Measurements from ENCODE around the gene DCXR. TPM values are rescaled to one million over a fixed set of nuclear protein-coding genes. Genes with fewer than 3 reads are reported as not detected.

Gene DCXR
- total RNA-seq, 4 donors from 2014 or later = 89.1 to 162 (median 135) TPM

GRCh38 chr17:82056729-82057621 lies 19.5 kb upstream of the DCXR start:
- no peak for TF ChIP-seq POLR2A (IDR thresholded peaks at IDR 0.05)
- no peak for TF ChIP-seq CTCF (IDR thresholded peaks at IDR 0.05)
- 71 to 84% methylated on average over 1 to 12 of the region's 29 CpGs for WGBS, 2 donors
- peaks cover 17 to 26% (median 18%) of the 10 kb centered on the region in 3 donors for H3K4me1 ChIP-seq
- H3K36me3 ChIP-seq = peaks cover 60 to 90% (median 65%) of the 10 kb centered on the region in 3 donors
- H3K9me3 ChIP-seq = no peaks in the 10 kb centered on the region
- intact Hi-C loops (cut with DNase I) = no loop called here
- H3K4me3 ChIP-seq = no peak overlapping the region
- H3K27me3 ChIP-seq = no peaks in the 10 kb centered on the region
- no peak for DNase-seq
- no peak overlapping the region for H3K27ac ChIP-seq

- Histone ChIP-seq H3K36me3 (peaks cover 54 to 81% (median 58%) of the 10 kb centered on the region in 3 donors), H3K4me3 (no peak overlapping the region), H3K4me1 (peaks cover 17 to 28% (median 19%) of the 10 kb centered on the region in 3 donors), H3K27ac (no peak overlapping the region), H3K27me3 (no peaks in the 10 kb centered on the region), H3K9me3 (no peaks in the 10 kb centered on the region)
- TF ChIP-seq CTCF (IDR thresholded peaks at IDR 0.05) (no peak), POLR2A (IDR thresholded peaks at IDR 0.05) (no peak)
- intact Hi-C loops (cut with DNase I) = no loop called here
- WGBS, 2 donors = 86 to 87% methylated on average over 5 to 17 of the region's 28 CpGs
- DNase-seq = no peak
These were observed 18.6 kb upstream of the DCXR start for GRCh38 chr17:82055965-82056728.

- Histone ChIP-seq H3K4me1 (peaks cover 24 to 37% (median 28%) of the 10 kb centered on the region in 3 donors), H3K9me3 (no peaks in the 10 kb centered on the region), H3K27me3 (no peaks in the 10 kb centered on the region), H3K36me3 (peaks cover 45 to 74% (median 50%) of the 10 kb centered on the region in 3 donors), H3K4me3 (no peak overlapping the region), H3K27ac (no peak overlapping the region)
- intact Hi-C loops (cut with DNase I) = no loop called here
- TF ChIP-seq CTCF (IDR thresholded peaks at IDR 0.05) (no peak), POLR2A (IDR thresholded peaks at IDR 0.05) (no peak)
- no peak for DNase-seq
- 97% methylated on average over 6 of the region's 26 CpGs; no CpG with 5 or more reads in 1 of the 2 donors for WGBS, 2 donors
These were observed 17.8 kb upstream of the DCXR start for GRCh38 chr17:82055023-82055964.

- DNase-seq = no peak
- intact Hi-C loops (cut with DNase I) = no loop called here
- Histone ChIP-seq H3K27me3 (no peaks in the 10 kb centered on the region), H3K4me1 (peaks cover 28 to 45% (median 36%) of the 10 kb centered on the region in 3 donors), H3K4me3 (no peak overlapping the region), H3K36me3 (peaks cover 39 to 74% (median 43%) of the 10 kb centered on the region in 3 donors), H3K9me3 (no peaks in the 10 kb centered on the region), H3K27ac (no peak overlapping the region)
- TF ChIP-seq CTCF (IDR thresholded peaks at IDR 0.05) = no peak
- WGBS, 2 donors = 93% methylated on average over 8 of the region's 38 CpGs; no CpG with 5 or more reads in 1 of the 2 donors
These were observed 17.0 kb upstream of the DCXR start for GRCh38 chr17:82054351-82055022.

Data from esophagus squamous epithelium (tissue), 5 donors.